Middle frontal gyrus (tissue), 1 donor: ENCODE results near the gene C3orf20.

Experiments
- DNase-seq: peaks from one replicate; pipeline ENCODE4 v3.0.0-alpha.2; 2015; ENCODE audit warnings: low spot score; ENCODE audit errors: extremely low spot score

C3orf20 gene

GRCh38 chr3:14698601-14699244, 23.8 kb downstream of the C3orf20 start:
- no peak for DNase-seq

DNA sequence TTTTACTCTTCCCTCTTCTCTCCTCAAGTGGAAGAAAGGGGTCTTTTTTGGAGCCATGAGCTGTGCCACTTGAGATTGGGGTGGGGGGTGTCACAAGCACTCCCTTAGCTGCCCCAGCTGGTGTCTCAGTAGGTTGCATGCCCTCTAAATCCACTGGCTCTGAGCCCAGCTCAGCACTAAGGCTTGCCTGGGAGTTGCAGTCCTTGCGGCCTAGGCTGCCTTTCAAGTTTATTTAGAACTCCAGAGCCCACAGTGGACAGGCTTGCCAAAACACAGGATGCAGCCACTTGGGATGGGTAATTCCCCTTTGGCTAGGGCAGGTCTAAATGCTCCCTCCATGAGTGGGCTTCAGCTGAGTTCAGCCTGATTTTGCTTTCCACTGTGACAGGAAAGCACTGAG, 24.7 kb downstream of the C3orf20 start:
- no peak for DNase-seq

DNA sequence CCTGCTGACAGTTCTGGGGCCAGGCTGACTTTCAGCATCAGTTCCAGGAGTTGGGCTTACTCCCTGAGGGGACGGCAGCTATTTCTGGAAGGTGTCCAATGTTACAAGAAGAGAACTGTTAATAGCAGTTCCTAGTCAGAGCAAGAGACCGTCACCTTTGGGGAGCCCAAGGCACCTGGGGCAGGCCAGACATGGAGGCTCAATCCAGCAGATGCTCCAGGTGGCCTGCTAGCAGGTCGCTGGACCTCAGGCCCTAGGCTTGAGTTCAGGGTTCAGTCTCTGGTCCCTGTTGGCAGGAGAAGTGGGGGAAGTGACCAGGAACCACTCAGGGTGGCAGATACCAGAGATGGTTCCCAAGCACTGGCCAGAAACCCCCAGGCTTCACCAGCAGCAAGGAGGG, 25.9 kb downstream of the C3orf20 start:
- no peak for DNase-seq

GRCh38 chr3:14701676-14702075, 26.7 kb downstream of the C3orf20 start:
- no peak for DNase-seq

GRCh38 chr3:14703128-14703750, 28.3 kb downstream of the C3orf20 start:
- no peak for DNase-seq

- DNase-seq = no peak
These were observed 28.9 kb downstream of the C3orf20 start for GRCh38 chr3:14703791-14704190.

DNA sequence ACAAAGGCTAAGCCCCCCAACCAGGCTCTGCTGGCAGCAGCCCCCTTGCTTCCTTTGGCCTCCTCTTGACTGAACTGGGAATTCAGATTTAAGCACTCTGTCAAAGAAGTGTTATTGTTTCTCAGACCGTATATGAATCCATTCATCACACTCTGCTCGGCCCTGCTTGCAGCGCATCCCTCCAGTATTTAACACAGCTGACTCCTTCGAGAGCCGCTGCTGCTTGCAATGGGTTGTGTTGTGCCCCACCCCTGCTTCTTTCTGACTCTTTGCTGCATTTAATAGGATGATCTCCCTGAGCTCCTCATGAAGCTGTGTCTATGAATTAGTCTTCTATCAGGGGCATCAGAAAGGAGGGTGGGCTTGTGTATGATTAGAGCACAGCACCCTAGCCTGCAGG, 31.2 kb downstream of the C3orf20 start:
- DNase-seq = no peak

DNA sequence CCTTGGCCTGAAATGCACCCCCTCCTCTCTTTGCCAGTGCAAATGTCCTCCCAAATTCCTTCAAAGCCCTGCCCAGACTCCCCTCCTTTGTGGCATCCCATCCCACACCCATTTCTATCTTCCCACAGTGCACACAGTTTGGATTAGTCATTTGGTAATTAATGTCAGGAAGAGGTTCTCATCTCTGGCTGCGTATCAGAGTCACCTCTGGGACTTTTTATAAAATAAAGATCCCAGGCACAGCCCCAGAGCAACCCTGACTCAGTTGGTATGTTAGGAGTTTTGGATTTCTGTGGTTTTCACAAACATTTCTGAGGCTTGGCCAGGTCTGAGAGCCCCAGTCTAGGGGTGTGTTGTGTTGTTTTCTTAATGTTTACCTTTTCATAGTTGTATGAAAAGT, 41.6 kb downstream of the C3orf20 start:
- no peak for DNase-seq

- DNase-seq = no peak
These were observed 42.4 kb downstream of the C3orf20 start for GRCh38 chr3:14717307-14717706.

GRCh38 chr3:14718539-14718938, 43.6 kb downstream of the C3orf20 start:
- DNase-seq = no peak

DNA sequence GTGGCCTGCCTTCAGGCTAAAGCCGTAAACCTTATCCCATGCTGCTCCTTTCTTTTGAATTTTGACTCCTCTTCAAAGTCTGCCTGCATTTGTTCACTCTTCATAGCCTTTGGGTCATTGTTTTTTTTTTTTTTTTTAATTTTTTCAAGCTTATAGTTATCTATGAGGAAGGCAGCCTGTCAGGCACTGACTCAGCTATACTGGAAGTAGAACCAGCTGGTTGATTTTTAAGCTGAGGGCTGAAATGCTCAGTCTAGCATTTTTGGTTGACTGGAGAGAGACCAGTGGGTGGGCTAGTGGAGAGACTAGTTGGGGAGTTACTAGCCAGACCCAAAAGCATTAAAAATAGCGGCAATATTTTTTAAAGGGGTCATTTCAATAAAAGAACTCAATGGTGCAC, 44.1 kb downstream of the C3orf20 start:
- no peak for DNase-seq

- DNase-seq = no peak
These were observed 46.4 kb downstream of the C3orf20 start for GRCh38 chr3:14721126-14721864.

DNA sequence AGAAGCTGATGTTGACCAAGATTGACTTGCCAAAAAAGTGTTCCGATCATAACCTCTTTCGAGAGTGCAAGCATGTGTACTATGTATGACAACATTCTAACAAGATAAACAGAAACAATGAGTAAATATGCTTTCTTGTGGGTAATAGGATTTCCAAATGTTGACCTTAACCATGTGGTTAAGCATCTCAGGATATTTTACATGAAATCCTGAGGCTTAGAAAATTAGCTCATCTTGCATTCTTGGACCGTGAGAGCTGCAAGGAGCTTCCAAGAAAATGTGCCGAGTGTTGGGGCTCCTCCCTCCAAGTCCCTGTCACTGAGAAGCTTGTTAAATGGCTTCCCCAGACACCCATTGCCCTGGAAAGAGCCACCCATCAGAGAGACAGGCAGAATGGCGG, 50.1 kb downstream of the C3orf20 start:
- DNase-seq = no peak

- no peak for DNase-seq
These were observed 50.9 kb downstream of the C3orf20 start for GRCh38 chr3:14725564-14726440.

DNA sequence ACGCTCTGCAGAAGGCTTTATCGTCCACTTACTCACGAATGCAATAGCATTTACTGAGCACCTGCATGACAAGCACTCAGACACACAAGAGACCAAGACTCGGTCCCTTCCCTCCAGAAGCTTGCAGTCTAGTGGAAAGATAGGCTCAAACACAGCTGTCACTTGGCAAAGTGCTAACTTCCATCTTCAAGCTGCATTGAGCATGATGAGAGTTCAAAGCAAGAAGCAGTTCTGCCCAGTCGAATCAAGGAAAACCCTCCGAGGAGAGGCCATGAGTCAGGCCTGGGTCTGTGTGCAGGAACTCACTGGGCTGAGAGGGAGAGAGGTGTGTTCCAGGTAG, 51.5 kb downstream of the C3orf20 start:
- no peak for DNase-seq

GRCh38 chr3:14728113-14728512, 53.2 kb downstream of the C3orf20 start:
- DNase-seq = no peak

GRCh38 chr3:14730703-14731382, 55.9 kb downstream of the C3orf20 start:
- no peak for DNase-seq

- DNase-seq = no peak
These were observed 66.0 kb downstream of the C3orf20 start for GRCh38 chr3:14740983-14741382.

DNA sequence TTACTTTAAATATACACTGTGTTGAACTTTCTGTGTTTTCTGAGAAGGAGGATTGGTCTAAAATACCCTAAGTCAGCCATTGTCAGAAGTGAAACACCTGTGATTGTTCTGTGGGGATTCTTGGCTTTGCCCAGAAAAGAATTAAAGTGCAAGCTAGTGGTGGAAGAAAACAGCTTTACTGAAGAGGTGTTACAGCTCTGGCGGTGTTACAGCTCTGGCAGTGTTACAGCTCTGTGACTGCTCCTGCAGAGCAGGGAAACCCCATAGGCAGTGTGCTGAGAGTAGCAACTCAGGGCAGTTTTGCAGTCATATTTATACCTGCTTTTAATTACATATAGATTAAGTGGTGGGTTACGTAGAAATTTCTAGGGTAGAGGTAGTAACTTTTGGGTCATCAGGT, 66.6 kb downstream of the C3orf20 start:
- DNase-seq = no peak

GRCh38 chr3:14744556-14744955, 69.6 kb downstream of the C3orf20 start:
- DNase-seq = no peak

- no peak for DNase-seq
These were observed 75.7 kb downstream of the C3orf20 start for GRCh38 chr3:14750650-14751049.
